SH-SY5Y (cell line): ENCODE measurements around the gene PDCD6IP.

ENCODE experiments used
- GATA2 ChIP-seq: IDR thresholded peaks from 2 replicates; pipeline ENCODE4 v1.6.1; 2011; ENCODE audit warnings: mild to moderate bottlenecking, low read depth, low read length
- GATA3 ChIP-seq: IDR thresholded peaks from 2 replicates; pipeline ENCODE4 v1.6.1; 2011; ENCODE audit warnings: low read depth, mild to moderate bottlenecking, low read length, moderate library complexity

DNA sequence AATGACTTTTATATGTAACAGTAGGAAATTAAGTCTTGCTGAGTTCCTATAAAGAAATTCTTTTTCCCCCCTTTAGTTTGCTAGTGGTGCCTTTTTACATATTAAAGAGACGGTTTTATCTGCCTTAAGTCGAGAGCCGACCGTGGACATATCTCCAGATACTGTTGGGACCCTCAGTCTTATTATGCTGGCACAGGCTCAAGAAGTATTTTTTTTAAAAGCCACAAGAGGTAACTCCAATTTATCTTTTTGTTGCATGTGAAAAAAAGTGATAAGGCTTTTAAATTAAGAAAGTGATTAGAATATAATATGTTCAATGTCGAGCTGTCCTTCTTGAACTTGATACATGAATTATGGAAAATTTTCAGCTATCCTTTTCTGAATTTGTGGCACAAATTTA is 26.7 kb downstream of the PDCD6IP start:
- no peak for TF ChIP-seq GATA2
- TF ChIP-seq GATA3 = no peak
